HepG2 (cell line): ENCODE results near the gene ITPK1. TPM values are rescaled to one million over a fixed set of nuclear protein-coding genes. Genes with fewer than 3 reads are reported as not detected.

Experiments
- ATAC-seq: fragments of 200-7000 bp; cut with Tn5 transposase; 3 replicates; pipeline ENCODE4 v1.9.1; 2020; ENCODE audit warnings: mild to moderate bottlenecking, moderate library complexity
- BruUV-seq: library from RNA; stranded (reverse); fragments of 400-500 nt; replicated peaks from 2 replicates; lab custom pipeline; 2021; lab: Mats Ljungman, UMichigan
- CTCF ChIA-PET: fragments of 300-600 bp; formaldehyde crosslinking; extraction: SDS; loops from one replicate; lab custom pipeline; 2021; ENCODE audit warnings: low total read pairs, inconsistent platforms, low intra/inter-chr PET ratio; lab: Yijun Ruan, JAX
- POLR2A ChIA-PET: fragments of 350-600 bp; sonication (Branson Sonifier 250); formaldehyde crosslinking; loops from one replicate; lab custom pipeline; 2020; ENCODE audit warnings: antibody characterized with exemption, inconsistent platforms; lab: Yijun Ruan, JAX
- DNase-seq: peaks from one replicate; pipeline ENCODE4 v3.0.0-alpha.2; 2015; ENCODE audit warnings: low spot score
- FAIRE-seq: peaks from 3 replicates; lab custom pipeline; 2011; peaks lifted over from hg19 to GRCh38; lab: Jason Lieb, UNC
- H2AFZ ChIP-seq: one replicate; pipeline ENCODE4 v1.6.1; 2011; ENCODE audit warnings: low read length, inconsistent platforms
- H3K27ac ChIP-seq: fragments of 300-600 bp; 3 replicates; pipeline ENCODE4 v1.8.0; 2011; ENCODE audit warnings: mixed run types, mild to moderate bottlenecking, mixed read lengths, low read length, inconsistent platforms; ENCODE audit not compliant: insufficient read depth; ENCODE audit errors: extremely low read length
- H3K27me3 ChIP-seq, 2 experiments: fragments of 200-600 bp in 1 of 2; 2 replicates in 1 of 2; 3 replicates in 1 of 2; pipeline versions ENCODE4 v1.6.0 to v1.8.0; 2011; ENCODE audit warnings: low read length in 2 of 2, mild to moderate bottlenecking in 2 of 2, moderate library complexity in 2 of 2, inconsistent platforms in 1 of 2; ENCODE audit not compliant: insufficient read depth in 2 of 2, control insufficient read depth in 1 of 2
- H3K36me3 ChIP-seq, 2 experiments: fragments of 200-600 bp in 1 of 2; replicated peaks in 1 of 2; 2 replicates in 1 of 2; 3 replicates in 1 of 2; pipeline versions ENCODE4 v1.5.1 to v1.8.0; 2011; ENCODE audit warnings: low read length in 2 of 2, inconsistent platforms in 1 of 2; ENCODE audit not compliant: insufficient read depth in 2 of 2, control insufficient read depth in 1 of 2
- H3K4me1 ChIP-seq: 2 replicates; pipeline ENCODE4 v1.5.1; 2012; ENCODE audit warnings: low read length, inconsistent platforms; ENCODE audit not compliant: insufficient read depth
- H3K4me2 ChIP-seq: 2 replicates; pipeline ENCODE4 v1.6.0; 2011; ENCODE audit warnings: low read depth, low read length, inconsistent platforms
- H3K4me3 ChIP-seq, 3 experiments: fragments of 200-600 bp in 1 of 3; sonication (generic), shearing (Covaris generic) in 1 of 3; replicated peaks in 1 of 3; 2 replicates each; pipeline ENCODE4 v1.5.1; 2011 to 2016; ENCODE audit warnings: low read length in 3 of 3, inconsistent platforms in 2 of 3, low read depth in 2 of 3, mild to moderate bottlenecking in 2 of 3, control low read depth in 1 of 3, mixed read lengths in 1 of 3; ENCODE audit not compliant: insufficient read depth in 1 of 3
- H3K79me2 ChIP-seq: one replicate; pipeline ENCODE4 v1.6.1; 2011; ENCODE audit warnings: low read length, inconsistent platforms; ENCODE audit not compliant: insufficient read depth
- H3K9ac ChIP-seq: 2 replicates; pipeline ENCODE4 v1.6.0; 2011; ENCODE audit warnings: mild to moderate bottlenecking, low read depth, low read length, inconsistent platforms; ENCODE audit not compliant: insufficient read depth
- H3K9me3 ChIP-seq: 2 replicates; pipeline ENCODE4 v1.5.1; 2012; ENCODE audit warnings: mild to moderate bottlenecking, low read length
- H4K20me1 ChIP-seq: 2 replicates; pipeline ENCODE4 v1.6.0; 2011; ENCODE audit warnings: inconsistent platforms, mild to moderate bottlenecking, low read length, moderate library complexity; ENCODE audit not compliant: insufficient read depth
- BCL3 ChIP-seq: sonication (generic); formaldehyde crosslinking; IDR thresholded peaks from 2 replicates; pipeline ENCODE4 v1.5.1; 2020; ENCODE audit warnings: mild to moderate bottlenecking, missing genetic modification reagents, moderate library complexity
- BRD4 ChIP-seq: sonication (generic); formaldehyde crosslinking; IDR thresholded peaks from 2 replicates; pipeline ENCODE4 v1.4.0; 2020; ENCODE audit warnings: missing genetic modification reagents
- E2F1 ChIP-seq: sonication (generic); formaldehyde crosslinking; IDR thresholded peaks from 2 replicates; pipeline ENCODE4 v1.5.0; 2020; ENCODE audit warnings: missing genetic modification reagents
- HMGA1 ChIP-seq: sonication (generic); formaldehyde crosslinking; conservative IDR thresholded peaks from 2 replicates; pipeline ENCODE4 v1.4.0; 2020; ENCODE audit warnings: missing genetic modification reagents
- JUNB ChIP-seq: sonication (generic); formaldehyde crosslinking; IDR thresholded peaks from 2 replicates; pipeline ENCODE4 v1.8.0; 2022; ENCODE audit warnings: missing genetic modification reagents, mild to moderate bottlenecking, borderline replicate concordance
- NFRKB ChIP-seq: fragments of 450-650 bp; IDR thresholded peaks from 2 replicates; pipeline ENCODE4 v1.6.1; 2017
- RARA ChIP-seq: IDR thresholded peaks from 2 replicates; pipeline ENCODE4 v1.6.1; 2016; ENCODE audit warnings: missing genetic modification reagents, missing compliant biosample characterization
- ZNF264 ChIP-seq: sonication (generic); formaldehyde crosslinking; IDR thresholded peaks from 2 replicates; pipeline ENCODE4 v1.4.0; 2020; ENCODE audit warnings: missing genetic modification reagents
- ZNF552 ChIP-seq: sonication (generic); formaldehyde crosslinking; IDR thresholded peaks from 2 replicates; pipeline ENCODE4 v1.9.0; 2022; ENCODE audit warnings: missing genetic modification reagents, mild to moderate bottlenecking, borderline replicate concordance
- ZNF572 ChIP-seq: sonication (generic); formaldehyde crosslinking; IDR thresholded peaks from 2 replicates; pipeline ENCODE4 v1.5.1; 2020; ENCODE audit warnings: mild to moderate bottlenecking, missing genetic modification reagents
- ZSCAN31 ChIP-seq: sonication (generic); formaldehyde crosslinking; IDR thresholded peaks from 2 replicates; pipeline ENCODE4 v1.5.0; 2020; ENCODE audit warnings: low read depth, mild to moderate bottlenecking, missing genetic modification reagents
- WGBS: methylation state at CpG from one replicate; pipeline ENCODE4 v1.1.6; 2017; ENCODE audit warnings: low lambda C conversion rate; 5-methylcytosine and 5-hydroxymethylcytosine counted together
- in situ Hi-C: cut with HindIII; loops from 2 replicates; pipeline ENCODE4 v1.10.0; 2017; ENCODE audit warnings: low pct_unique_long_range_greater_than_20kb; ENCODE audit not compliant: extremely low pct_ligation_motif_present
- intact Hi-C: fragments of 100-400 bp; cut with micrococcal nuclease; formaldehyde crosslinking; loops from one replicate; pipeline ENCODE4 v1.10.0; 2022; ENCODE audit not compliant: unreplicated experiment
- polyA plus RNA-seq, 8 experiments: library from polyadenylated mRNA; depleted of rRNA in 3 of 8; stranded (reverse) in 7 of 8; unstranded in 1 of 8; fragments of >200 nt; fragmentation: Illumina TruSeq in 4 of 8; extraction: Trizol in 4 of 8; gene quantifications; 2 replicates each; pipeline versions ENCODE4 v1.2.1 to v1.2.3, GENCODE V29; 2011 to 2016; ENCODE audit warnings: low read depth in 4 of 8, missing spikeins in 1 of 8, mixed read lengths in 1 of 8; ENCODE audit not compliant: insufficient read depth in 1 of 8
- total RNA-seq, 5 experiments: library from RNA; depleted of rRNA; stranded (reverse); fragments of >200 nt; fragmentation: Illumina TruSeq; extraction: Trizol; gene quantifications; 2 replicates each; pipeline ENCODE4 v1.2.3, GENCODE V29; 2016; ENCODE audit warnings: low read depth in 1 of 5
- TF ChIP-seq, protein P1 (sequence below): fragments of 450-650 bp; IDR thresholded peaks from 2 replicates; pipeline ENCODE4 v1.6.1; 2016

The ITPK1 gene
- total and polyA plus RNA-seq, 2 of the 13 experiments (the other 11 are each of a cell fraction or from before 2014, with no cell fraction given): 20.5 to 47.5 TPM

DNA sequence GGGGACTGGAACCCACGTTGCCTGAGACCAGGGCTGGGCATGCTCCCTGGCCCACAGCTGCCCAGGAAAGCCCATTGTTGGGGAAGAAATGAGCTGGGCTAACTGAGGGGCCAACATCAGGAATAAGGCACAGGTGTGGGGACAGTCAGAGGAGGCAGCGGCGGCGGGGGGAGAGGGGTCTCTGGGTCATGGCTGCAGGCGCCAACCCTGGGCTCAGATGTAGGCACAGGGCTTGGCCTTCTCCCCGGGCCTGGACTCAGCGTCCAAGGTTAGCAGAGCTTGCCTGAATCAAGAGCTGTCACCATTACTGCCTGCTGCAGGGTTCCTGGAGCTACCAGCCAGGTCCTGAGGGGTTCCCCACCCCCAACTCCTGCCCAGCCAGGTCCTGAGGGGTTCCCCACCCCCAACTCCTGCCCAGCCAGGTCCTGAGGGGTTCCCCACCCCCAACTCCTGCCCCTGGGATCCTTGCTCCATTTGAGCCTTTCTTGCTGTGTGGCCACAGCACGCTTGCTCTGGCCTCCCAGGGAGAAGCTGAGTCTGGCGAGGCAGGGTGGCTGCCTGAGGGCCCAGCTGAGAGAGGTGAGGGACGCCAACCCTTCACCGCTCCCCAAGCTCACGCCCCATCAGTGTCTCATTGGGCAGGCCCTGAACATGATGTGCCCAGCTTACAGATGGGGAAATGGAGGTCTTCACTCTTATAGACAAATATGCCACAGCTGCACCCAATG lies 186.6 kb downstream of the ITPK1 start:
- Histone ChIP-seq H3K36me3 (no peaks in the 10 kb centered on the region), H3K4me3 (no peak overlapping the region), H3K4me2 (no peak overlapping the region), H4K20me1 (0 out of 2 replicates have a peak, but pooled peaks cover 4% of the 10 kb centered on the region), H3K27ac (no peak overlapping the region), H3K9me3 (no peaks in the 10 kb centered on the region), H3K79me2 (no peaks in the 10 kb centered on the region), H2AFZ (no peak overlapping the region), H3K9ac (no peak overlapping the region), H3K4me1 (no peaks in the 10 kb centered on the region), H3K27me3 (no peaks in the 10 kb centered on the region; a peak in 2 of 5 replicates)
- intact Hi-C loops (no loop called here), in situ Hi-C loops (no loop called here)
- FAIRE-seq (no peak), DNase-seq (no peak), ATAC-seq (no peak)
- POLR2A ChIA-PET: no interaction called here
- no TSS peak for BruUV-seq
- 7% methylated on average over 3 of the region's 12 CpGs for WGBS
- TF ChIP-seq, protein P1, sequence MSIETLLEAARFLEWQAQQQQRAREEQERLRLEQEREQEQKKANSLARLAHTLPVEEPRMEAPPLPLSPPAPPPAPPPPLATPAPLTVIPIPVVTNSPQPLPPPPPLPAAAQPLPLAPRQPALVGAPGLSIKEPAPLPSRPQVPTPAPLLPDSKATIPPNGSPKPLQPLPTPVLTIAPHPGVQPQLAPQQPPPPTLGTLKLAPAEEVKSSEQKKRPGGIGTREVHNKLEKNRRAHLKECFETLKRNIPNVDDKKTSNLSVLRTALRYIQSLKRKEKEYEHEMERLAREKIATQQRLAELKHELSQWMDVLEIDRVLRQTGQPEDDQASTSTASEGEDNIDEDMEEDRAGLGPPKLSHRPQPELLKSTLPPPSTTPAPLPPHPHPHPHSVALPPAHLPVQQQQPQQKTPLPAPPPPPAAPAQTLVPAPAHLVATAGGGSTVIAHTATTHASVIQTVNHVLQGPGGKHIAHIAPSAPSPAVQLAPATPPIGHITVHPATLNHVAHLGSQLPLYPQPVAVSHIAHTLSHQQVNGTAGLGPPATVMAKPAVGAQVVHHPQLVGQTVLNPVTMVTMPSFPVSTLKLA: no peak
- TF ChIP-seq ZNF264 (CRISPR knock-in tag) (no peak), BCL3 (CRISPR knock-in tag) (no peak), RARA (CRISPR knock-in tag) (no peak), ZNF552 (CRISPR knock-in tag) (no peak), ZNF572 (no peak), E2F1 (CRISPR knock-in tag) (no peak), HMGA1 (CRISPR knock-in tag) (no peak), NFRKB (no peak), BRD4 (CRISPR knock-in tag) (no peak), ZSCAN31 (CRISPR knock-in tag) (no peak), JUNB (CRISPR knock-in tag) (no peak)
- CTCF ChIA-PET: no interaction called here
